Gastroesophageal sphincter (tissue), 2 donors: Measurements from ENCODE around the gene KCNJ12.
"Not testable (repeated sequence)": the region's sequence is repeated elsewhere in the genome, so short reads cannot be mapped to it uniquely, and the experiment has no call there.

Experiments
- POLR2A ChIP-seq, 2 donors: fragments of 450-650 bp; IDR thresholded peaks; one replicate each; pipeline ENCODE4 v1.6.1; 2017; ENCODE audit warnings: antibody characterized with exemption in 2 of 2, mild to moderate bottlenecking in 2 of 2, moderate library complexity in 1 of 2
- POLR2AphosphoS5 ChIP-seq: sonication (generic); formaldehyde crosslinking; IDR thresholded peaks from one replicate; pipeline ENCODE4 v1.6.1; 2017; ENCODE audit warnings: antibody characterized with exemption

GRCh38 chr17:21434976-21435375 lies 58.8 kb downstream of the KCNJ12 start:
- TF ChIP-seq POLR2A (IDR thresholded peaks at IDR 0.05); POLR2AphosphoS5: not testable (repeated sequence)
